Ishikawa (cell line): Measurements from ENCODE around the gene CD300LG.

Experiments used
- CREB1 ChIP-seq: IDR thresholded peaks from 2 replicates; pipeline ENCODE4 v1.6.1; 2012; ENCODE audit warnings: low read depth
- MAX ChIP-seq: IDR thresholded peaks from 2 replicates; pipeline ENCODE4 v1.6.1; 2012
- NFIC ChIP-seq: IDR thresholded peaks from 2 replicates; pipeline ENCODE4 v1.6.1; 2012
- RAD21 ChIP-seq: IDR thresholded peaks from 2 replicates; pipeline ENCODE4 v1.6.1; 2012; ENCODE audit warnings: low read depth
- REST ChIP-seq: IDR thresholded peaks from 2 replicates; pipeline ENCODE4 v1.6.1; 2012; ENCODE audit warnings: low read depth, mild to moderate bottlenecking
- TEAD4 ChIP-seq: IDR thresholded peaks from 2 replicates; pipeline ENCODE4 v1.6.1; 2012

- no peak for TF ChIP-seq RAD21
- no peak for TF ChIP-seq CREB1
- no peak for TF ChIP-seq NFIC
- TF ChIP-seq MAX = no peak
- TF ChIP-seq TEAD4 = no peak
- TF ChIP-seq REST = no peak
These were observed 45.6 kb downstream of the CD300LG start for GRCh38 chr17:43892647-43892952.
